Measurements from ENCODE around the gene TBC1D1.

- no peak for TF ChIP-seq POLR2A (IDR thresholded peaks at IDR 0.05)
- no peak for TF ChIP-seq CTCF (IDR thresholded peaks at IDR 0.05 in 4 of 5, conservative IDR thresholded peaks at IDR 0.05 in 1 of 5)
Measured at GRCh38 chr4:38092701-38093100, 201.8 kb downstream of the TBC1D1 start.
